Myocyte (in vitro differentiated cells): Measurements from ENCODE around the gene FBXO47. TPM values are rescaled to one million over a fixed set of nuclear protein-coding genes. Genes with fewer than 3 reads are reported as not detected.
"Not testable (repeated sequence)": the region's sequence is repeated elsewhere in the genome, so short reads cannot be mapped to it uniquely, and the experiment has no call there.

Experiments used
- DNase-seq: peaks from one replicate; pipeline ENCODE4 v3.0.0-alpha.2; 2012; ENCODE audit warnings: low read depth
- total RNA-seq: library from RNA; depleted of rRNA; stranded (reverse); fragments of >200 nt; gene quantifications from 2 replicates; pipeline ENCODE4 v1.2.3, GENCODE V29; 2014

The FBXO47 gene
- total RNA-seq, 1 donor from 2014 or later: not detected

- DNase-seq: no peak
Measured at GRCh38 chr17:38981636-38982035, 14.4 kb upstream of the FBXO47 start.

- peak; percentile 13 for DNase-seq
Measured at GRCh38 chr17:38980490-38981217, 13.5 kb upstream of the FBXO47 start.

- DNase-seq: no peak
Measured at GRCh38 chr17:38978180-38978579, 11.0 kb upstream of the FBXO47 start.

- not testable (repeated sequence) for DNase-seq
Measured at GRCh38 chr17:38976187-38976551, 9.0 kb upstream of the FBXO47 start.

- DNase-seq: no peak
Measured at GRCh38 chr17:38970804-38971203, 3.6 kb upstream of the FBXO47 start.

GRCh38 chr17:38970128-38970527 lies 2.9 kb upstream of the FBXO47 start:
- no peak for DNase-seq

GRCh38 chr17:38969281-38969680 lies 2.1 kb upstream of the FBXO47 start:
- DNase-seq: no peak

- DNase-seq: no peak
Measured at GRCh38 chr17:38961413-38961812, 5.8 kb downstream of the FBXO47 start.

GRCh38 chr17:38960402-38960801 lies 6.8 kb downstream of the FBXO47 start:
- DNase-seq: no peak

- DNase-seq: no peak
Measured at GRCh38 chr17:38959508-38959907, 7.7 kb downstream of the FBXO47 start.

GRCh38 chr17:38958756-38959155 lies 8.4 kb downstream of the FBXO47 start:
- peak; percentile 25 for DNase-seq

GRCh38 chr17:38958326-38958725 lies 8.9 kb downstream of the FBXO47 start:
- DNase-seq: no peak

- not testable (repeated sequence) for DNase-seq
Measured at GRCh38 chr17:38953800-38954199, 13.4 kb downstream of the FBXO47 start.

- no peak for DNase-seq
Measured at GRCh38 chr17:38947189-38947588, 20.0 kb downstream of the FBXO47 start.

- no peak for DNase-seq
Measured at GRCh38 chr17:38943607-38944006, 23.6 kb downstream of the FBXO47 start.

- DNase-seq: no peak
Measured at GRCh38 chr17:38942696-38943334, 24.4 kb downstream of the FBXO47 start.

GRCh38 chr17:38940404-38940803 lies 26.8 kb downstream of the FBXO47 start:
- no peak for DNase-seq

- DNase-seq: peak; percentile 33
Measured at GRCh38 chr17:38939987-38940386, 27.2 kb downstream of the FBXO47 start.

GRCh38 chr17:38933962-38934361 lies 33.2 kb downstream of the FBXO47 start:
- peak; percentile 22 for DNase-seq

GRCh38 chr17:38930782-38931181 lies 36.4 kb downstream of the FBXO47 start:
- DNase-seq: not testable (repeated sequence)

GRCh38 chr17:38926293-38927070 lies 40.7 kb downstream of the FBXO47 start:
- DNase-seq: no peak
